NCI-H748 (cell line): ENCODE measurements around the gene ENPP7.
"Not testable (repeated sequence)": the region's sequence is repeated elsewhere in the genome, so short reads cannot be mapped to it uniquely, and the experiment has no call there.

Experiments
- DNase-seq: peaks from one replicate; lab custom pipeline; 2025; ENCODE audit not compliant: unreplicated experiment; lab: John Stamatoyannopoulos, UW

ENPP7 gene

GRCh38 chr17:79748295-79749099 is 17.8 kb downstream of the ENPP7 start:
- DNase-seq, result peak; percentile 9

GRCh38 chr17:79749156-79749815 is 18.5 kb downstream of the ENPP7 start:
- no peak for DNase-seq

GRCh38 chr17:79749958-79750357 is 19.2 kb downstream of the ENPP7 start:
- no peak for DNase-seq

- DNase-seq, result peak; percentile 41
These were observed 20.2 kb downstream of the ENPP7 start for GRCh38 chr17:79750650-79751545.

GRCh38 chr17:79752175-79752574 is 21.4 kb downstream of the ENPP7 start:
- no peak for DNase-seq

GRCh38 chr17:79754370-79754769 is 23.6 kb downstream of the ENPP7 start:
- DNase-seq, result no peak

GRCh38 chr17:79754903-79755302 is 24.2 kb downstream of the ENPP7 start:
- DNase-seq, result not testable (repeated sequence)

GRCh38 chr17:79755591-79755990 is 24.8 kb downstream of the ENPP7 start:
- DNase-seq, result no peak

GRCh38 chr17:79757140-79757745 is 26.5 kb downstream of the ENPP7 start:
- no peak for DNase-seq

- DNase-seq, result no peak
These were observed 27.5 kb downstream of the ENPP7 start for GRCh38 chr17:79758271-79758670.

GRCh38 chr17:79760197-79760906 is 29.6 kb downstream of the ENPP7 start:
- no peak for DNase-seq

- DNase-seq, result no peak
These were observed 31.3 kb downstream of the ENPP7 start for GRCh38 chr17:79761894-79762589.

GRCh38 chr17:79765708-79766107 is 35.0 kb downstream of the ENPP7 start:
- no peak for DNase-seq

GRCh38 chr17:79769570-79770506 is 39.1 kb downstream of the ENPP7 start:
- DNase-seq, result no peak

- DNase-seq, result no peak
These were observed 40.5 kb downstream of the ENPP7 start for GRCh38 chr17:79771276-79771675.

GRCh38 chr17:79772726-79773125 is 42.0 kb downstream of the ENPP7 start:
- DNase-seq, result not testable (repeated sequence)

GRCh38 chr17:79774561-79774975 is 43.8 kb downstream of the ENPP7 start:
- DNase-seq, result no peak

GRCh38 chr17:79775632-79776031 is 44.9 kb downstream of the ENPP7 start:
- DNase-seq, result no peak
